HG02798 (cell line): ENCODE data around the gene CAV1.

ENCODE experiments used
- ATAC-seq: cut with Tn5 transposase; IDR thresholded peaks from one replicate; pipeline ENCODE4 v1.9.1; 2021; ENCODE audit warnings: mild to moderate bottlenecking; ENCODE audit not compliant: unreplicated experiment, poor library complexity

CAV1 gene

GRCh38 chr7:116527521-116527920 is 2.7 kb downstream of the CAV1 start:
- ATAC-seq = no peak

- no peak for ATAC-seq
Observed at GRCh38 chr7:116528008-116528789, 3.4 kb downstream of the CAV1 start.

GRCh38 chr7:116529250-116529649 is 4.4 kb downstream of the CAV1 start:
- no peak for ATAC-seq

- no peak for ATAC-seq
Observed at GRCh38 chr7:116530107-116530820, 5.4 kb downstream of the CAV1 start.

- no peak for ATAC-seq
Observed at GRCh38 chr7:116532102-116532688, 7.4 kb downstream of the CAV1 start.

GRCh38 chr7:116534790-116535189 is 10.0 kb downstream of the CAV1 start:
- ATAC-seq = no peak

GRCh38 chr7:116535416-116535815 is 10.6 kb downstream of the CAV1 start:
- no peak for ATAC-seq

- no peak for ATAC-seq
Observed at GRCh38 chr7:116538138-116538537, 13.3 kb downstream of the CAV1 start.

GRCh38 chr7:116539879-116540278 is 15.0 kb downstream of the CAV1 start:
- ATAC-seq = no peak

- no peak for ATAC-seq
Observed at GRCh38 chr7:116540743-116541142, 15.9 kb downstream of the CAV1 start.

GRCh38 chr7:116541951-116542350 is 17.1 kb downstream of the CAV1 start:
- ATAC-seq = no peak

- no peak for ATAC-seq
Observed at GRCh38 chr7:116542618-116543017, 17.8 kb downstream of the CAV1 start.

GRCh38 chr7:116543664-116544063 is 18.8 kb downstream of the CAV1 start:
- ATAC-seq = no peak

GRCh38 chr7:116544487-116544886 is 19.7 kb downstream of the CAV1 start:
- ATAC-seq = no peak

- no peak for ATAC-seq
Observed at GRCh38 chr7:116545411-116545993, 20.7 kb downstream of the CAV1 start.

- ATAC-seq = no peak
Observed at GRCh38 chr7:116546054-116546453, 21.2 kb downstream of the CAV1 start.

GRCh38 chr7:116546916-116547315 is 22.1 kb downstream of the CAV1 start:
- no peak for ATAC-seq

GRCh38 chr7:116547347-116547746 is 22.5 kb downstream of the CAV1 start:
- ATAC-seq = no peak

- ATAC-seq = peak; percentile 90
Observed at GRCh38 chr7:116548506-116548905, 23.7 kb downstream of the CAV1 start.

GRCh38 chr7:116549370-116549769 is 24.5 kb downstream of the CAV1 start:
- no peak for ATAC-seq

GRCh38 chr7:116551692-116552091 is 26.9 kb downstream of the CAV1 start:
- ATAC-seq = no peak
